ENCODE data around the gene WDR90.

DNA sequence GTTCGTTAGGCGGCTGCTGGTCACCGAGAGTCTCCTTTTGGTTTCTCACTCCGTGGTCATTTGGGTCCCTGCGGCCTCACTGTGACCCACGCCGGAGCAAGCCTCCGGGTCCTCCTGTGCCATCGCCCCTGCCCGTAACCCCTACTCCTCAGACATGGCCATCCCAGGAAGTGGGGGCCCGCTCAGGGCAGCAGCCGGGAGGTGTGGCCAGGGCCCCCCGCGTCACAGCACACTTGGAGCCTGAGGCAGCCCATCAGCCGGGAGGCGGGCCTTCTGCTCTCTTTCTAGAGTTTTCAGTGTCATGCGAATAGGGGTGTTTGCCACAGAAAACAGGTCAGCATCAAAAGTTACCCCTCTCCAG lies 26.3 kb upstream of the WDR90 start:
- TF ChIP-seq EZH2phosphoT487 (IDR thresholded peaks at IDR 0.05; ENCODE audit: insufficient read depth, low read depth) (no peak), EZH2 (IDR thresholded peaks at IDR 0.05; ENCODE audit: insufficient read depth, poor library complexity, severe bottlenecking) (no peak)

All from GM23248 (cell line).